Spleen (tissue), 11 donors: ENCODE measurements around the gene ARHGAP28. TPM values are rescaled to one million over a fixed set of nuclear protein-coding genes. Genes with fewer than 3 reads are reported as not detected.

ENCODE experiments used
- DNase-seq: peaks from one replicate; pipeline ENCODE4 v3.0.0-alpha.2; 2020
- H3K27ac ChIP-seq, 8 donors: fragments of 200-600 bp; sonication (generic) in 7 of 8; 1 replicate in 4 of 8; 2 replicates in 4 of 8; pipeline versions ENCODE4 v1.5.0 to v1.8.0; 2016 to 2021; ENCODE audit warnings: inconsistent platforms in 4 of 8, mild to moderate bottlenecking in 4 of 8, moderate library complexity in 1 of 8
- H3K27me3 ChIP-seq, 7 donors: fragments of 200-600 bp; sonication (generic) in 6 of 7; replicated peaks in 1 of 7; 1 replicate in 4 of 7; 2 replicates in 3 of 7; pipeline versions ENCODE4 v1.5.0 to v1.8.0; 2016 to 2021; ENCODE audit warnings: inconsistent platforms in 3 of 7, mild to moderate bottlenecking in 1 of 7
- H3K36me3 ChIP-seq, 6 donors: fragments of 200-600 bp; sonication (generic) in 5 of 6; 1 replicate in 4 of 6; 2 replicates in 2 of 6; pipeline versions ENCODE4 v1.5.0 to v1.8.0; 2016 to 2021; ENCODE audit warnings: inconsistent platforms in 2 of 6
- H3K4me1 ChIP-seq, 6 donors: fragments of 200-600 bp; sonication (generic) in 5 of 6; 1 replicate in 3 of 6; 2 replicates in 3 of 6; pipeline versions ENCODE4 v1.5.0 to v1.8.0; 2016 to 2021; ENCODE audit warnings: inconsistent platforms in 3 of 6
- H3K4me3 ChIP-seq, 8 donors: fragments of 200-600 bp; sonication (generic) in 7 of 8; 1 replicate in 4 of 8; 2 replicates in 4 of 8; pipeline versions ENCODE4 v1.5.0 to v1.8.0; 2016 to 2021; ENCODE audit warnings: inconsistent platforms in 4 of 8, mild to moderate bottlenecking in 4 of 8, moderate library complexity in 2 of 8
- H3K9me3 ChIP-seq, 8 donors: fragments of 200-600 bp; sonication (generic) in 7 of 8; 1 replicate in 4 of 8; 2 replicates in 4 of 8; pipeline versions ENCODE4 v1.5.0 to v1.8.0; 2016 to 2021; ENCODE audit warnings: inconsistent platforms in 4 of 8
- CTCF ChIP-seq, 11 experiments: fragments of 200-600 bp in 7 of 11; fragments of 450-650 bp in 4 of 11; sonication (generic) in 4 of 11; IDR thresholded peaks in 8 of 11; conservative IDR thresholded peaks in 3 of 11; 1 replicate in 7 of 11; 2 replicates in 4 of 11; pipeline versions ENCODE4 v1.4.0 to v1.8.0; 2016 to 2021; ENCODE audit warnings: antibody characterized with exemption in 11 of 11, inconsistent platforms in 4 of 11, mild to moderate bottlenecking in 1 of 11
- POLR2A ChIP-seq, 3 donors: fragments of 450-650 bp; IDR thresholded peaks; one replicate each; pipeline ENCODE4 v1.5.1; 2017; ENCODE audit warnings: antibody characterized with exemption in 3 of 3, mild to moderate bottlenecking in 1 of 3
- POLR2AphosphoS5 ChIP-seq, 3 donors: sonication (generic); formaldehyde crosslinking; IDR thresholded peaks; one replicate each; pipeline ENCODE4 v1.5.1; 2017; ENCODE audit warnings: antibody characterized with exemption in 3 of 3
- WGBS, 5 donors: extraction: QIAGEN DNeasy Blood & Tissue Kit in 3 of 5; methylation state at CpG; one replicate each; pipeline versions ENCODE4 v1.1.5 to v1.1.7; 2013 to 2018; 5-methylcytosine and 5-hydroxymethylcytosine counted together
- intact Hi-C: fragments of 100-400 bp; cut with DNase I; formaldehyde crosslinking; loops from one replicate; pipeline ENCODE4 v1.15.0; 2023; ENCODE audit warnings: low total_unique reads
- polyA plus RNA-seq, 3 donors: library from polyadenylated mRNA; stranded (reverse); fragments of 200-250 nt; gene quantifications; one replicate each; pipeline ENCODE4 v1.2.1, GENCODE V29; 2013
- total RNA-seq, 7 donors: library from RNA; depleted of rRNA in 3 of 7; stranded (reverse); fragments of >200 nt in 3 of 7; fragmentation: NEBNext Ultra II Directional in 4 of 7; extraction: Animal tissue kit (Norgen Biotek cat#: 25700) in 4 of 7; gene quantifications; one replicate each; pipeline versions ENCODE4 v1.1.0 to v1.2.1, GENCODE V29; 2016 to 2021
- donor health status: healthy with polysubstance abuse.
- donor health status: DM: no; HTN: no; CAD: no; lungs with moderate emphysema.
- donor health status: DM: no; HTN: no; CAD: no.
- donor health status: Bipolar disorder and iron deficiency.
- donor health status: healthy.
- donor health status: DM: no; HTN: no; CAD: no.
- donor health status: DM: yes; HTN: yes; CAD: no.

Gene ARHGAP28
- total and polyA plus RNA-seq, 10 donors: 1.9 to 78.3 (median 30.3) TPM

- 33 to 56% (median 47%) methylated on average over 11 of the region's 11 CpGs for WGBS, 5 donors
- no peaks in the 10 kb centered on the region for H3K9me3 ChIP-seq
- no peak for DNase-seq
- H3K36me3 ChIP-seq: no peaks in the 10 kb centered on the region
- H3K4me1 ChIP-seq: no peaks in the 10 kb centered on the region
- intact Hi-C loops: no loop called here
- H3K27ac ChIP-seq: no peak overlapping the region
- TF ChIP-seq POLR2A (IDR thresholded peaks at IDR 0.05) (no peak), POLR2AphosphoS5 (IDR thresholded peaks at IDR 0.05) (no peak), CTCF (IDR thresholded peaks at IDR 0.05 in 8 of 11, conservative IDR thresholded peaks at IDR 0.05 in 3 of 11) (no peak)
- H3K4me3 ChIP-seq: no peak overlapping the region
- peaks cover 0 to 7% (median 0%) of the 10 kb centered on the region in 7 donors for H3K27me3 ChIP-seq
These were observed 212.5 kb downstream of the ARHGAP28 start for GRCh38 chr18:6941996-6942395.

- WGBS, 5 donors: 85 to 92% (median 91%) methylated on average over 3 of the region's 3 CpGs
- no peak overlapping the region for H3K27ac ChIP-seq
- no peaks in the 10 kb centered on the region for H3K9me3 ChIP-seq
- peaks cover 0 to 7% (median 0%) of the 10 kb centered on the region in 7 donors for H3K27me3 ChIP-seq
- TF ChIP-seq POLR2AphosphoS5 (IDR thresholded peaks at IDR 0.05): no peak
- no peak for TF ChIP-seq POLR2A (IDR thresholded peaks at IDR 0.05)
- TF ChIP-seq CTCF (IDR thresholded peaks at IDR 0.05 in 8 of 11, conservative IDR thresholded peaks at IDR 0.05 in 3 of 11): no peak
- H3K4me1 ChIP-seq: no peaks in the 10 kb centered on the region
- intact Hi-C loops: no loop called here
- H3K4me3 ChIP-seq: no peak overlapping the region
- no peak for DNase-seq
- H3K36me3 ChIP-seq: no peaks in the 10 kb centered on the region
These were observed 213.2 kb downstream of the ARHGAP28 start for GRCh38 chr18:6942742-6943141.

- Histone ChIP-seq H3K4me1 (no peaks in the 10 kb centered on the region), H3K27ac (no peak overlapping the region), H3K27me3 (peaks cover 0 to 5% (median 0%) of the 10 kb centered on the region in 7 donors), H3K9me3 (no peaks in the 10 kb centered on the region), H3K36me3 (no peaks in the 10 kb centered on the region), H3K4me3 (no peak overlapping the region)
- WGBS, 5 donors: 85 to 99% (median 96%) methylated on average over 6 of the region's 6 CpGs
- intact Hi-C loops: no loop called here
- no peak for DNase-seq
- TF ChIP-seq CTCF (IDR thresholded peaks at IDR 0.05 in 8 of 11, conservative IDR thresholded peaks at IDR 0.05 in 3 of 11) (no peak), POLR2AphosphoS5 (IDR thresholded peaks at IDR 0.05) (no peak), POLR2A (IDR thresholded peaks at IDR 0.05) (no peak)
These were observed 213.6 kb downstream of the ARHGAP28 start for GRCh38 chr18:6943143-6943542.

GRCh38 chr18:6947338-6948030 is 218.0 kb downstream of the ARHGAP28 start:
- 77 to 88% (median 77%) methylated on average over 10 of the region's 10 CpGs for WGBS, 5 donors
- TF ChIP-seq POLR2A (IDR thresholded peaks at IDR 0.05) (no peak), CTCF (IDR thresholded peaks at IDR 0.05 in 8 of 11, conservative IDR thresholded peaks at IDR 0.05 in 3 of 11) (no peak), POLR2AphosphoS5 (IDR thresholded peaks at IDR 0.05) (no peak)
- no peak for DNase-seq
- Histone ChIP-seq H3K36me3 (no peaks in the 10 kb centered on the region), H3K4me3 (no peak overlapping the region), H3K27me3 (no peaks in the 10 kb centered on the region), H3K27ac (no peak overlapping the region), H3K4me1 (no peaks in the 10 kb centered on the region), H3K9me3 (no peaks in the 10 kb centered on the region)
- intact Hi-C loops: no loop called here
